ENCODE data around the gene GRIK4. TPM values are rescaled to one million over a fixed set of nuclear protein-coding genes. Genes with fewer than 3 reads are reported as not detected.
A peak's percentile ranks its signal among the peaks of the same experiment; 100 is the strongest.

Gene GRIK4
- polyA plus RNA-seq, 1 of the 3 experiments (the other 2 are of a cell fraction) = 0.03 TPM

GRCh38 chr11:120613264-120614226 lies 102.0 kb downstream of the GRIK4 start:
- H3K4me3 ChIP-seq (ENCODE audit: low read depth in 2 of 2, low read length in 1 of 2) = no peak overlapping the region
- H3K9ac ChIP-seq = no peak overlapping the region
- H2AFZ ChIP-seq (ENCODE audit: low read depth) = no peak overlapping the region
- peaks cover 0 to 13% of the 10 kb centered on the region in 2 experiments; a peak in 1 of 4 replicates for H3K4me1 ChIP-seq (ENCODE audit: control insufficient read depth in 1 of 2, insufficient read depth in 2 of 2, low read depth in 1 of 2, low read length in 1 of 2)
- no peak overlapping the region for H3K27ac ChIP-seq (ENCODE audit: low read depth in 2 of 2, low read length in 1 of 2)
- H3F3A ChIP-seq (replicated peaks; ENCODE audit: insufficient read depth) = no peaks in the 10 kb centered on the region
- H3K79me2 ChIP-seq (ENCODE audit: insufficient read depth) = no peaks in the 10 kb centered on the region
- ChIA-PET CTCF (interaction anchor here (0.6 to 1.0 kb wide), 4 partner anchors 71 to 188 kb away, joined by 3 to 4 read pairs (median 3); partner anchors contain the start of gene GRIK4), POLR2A (no interaction called here)
- no peaks in the 10 kb centered on the region for H3K9me3 ChIP-seq
- no peaks in the 10 kb centered on the region for H3K36me3 ChIP-seq (replicated peaks in 1 of 2; ENCODE audit: control insufficient read depth in 1 of 2, insufficient read depth in 2 of 2, low read length in 1 of 2)
- H3K9me2 ChIP-seq = no peaks in the 10 kb centered on the region
- no peak for DNase-seq
- WGBS (ENCODE audit: low lambda C conversion rate) = 45% methylated on average over 6 of the region's 6 CpGs
- no peaks in the 10 kb centered on the region for H3K27me3 ChIP-seq (ENCODE audit: insufficient read depth)
- TF ChIP-seq GATA2 (CRISPR knock-in tag; IDR thresholded peaks at IDR 0.05) (peak; percentile 79), IRF3 (IDR thresholded peaks at IDR 0.05; ENCODE audit: low read depth, low read length) (no peak)
- no peak overlapping the region for H3K4me2 ChIP-seq
- no peaks in the 10 kb centered on the region for H4K20me1 ChIP-seq (ENCODE audit: insufficient read depth)

DNA sequence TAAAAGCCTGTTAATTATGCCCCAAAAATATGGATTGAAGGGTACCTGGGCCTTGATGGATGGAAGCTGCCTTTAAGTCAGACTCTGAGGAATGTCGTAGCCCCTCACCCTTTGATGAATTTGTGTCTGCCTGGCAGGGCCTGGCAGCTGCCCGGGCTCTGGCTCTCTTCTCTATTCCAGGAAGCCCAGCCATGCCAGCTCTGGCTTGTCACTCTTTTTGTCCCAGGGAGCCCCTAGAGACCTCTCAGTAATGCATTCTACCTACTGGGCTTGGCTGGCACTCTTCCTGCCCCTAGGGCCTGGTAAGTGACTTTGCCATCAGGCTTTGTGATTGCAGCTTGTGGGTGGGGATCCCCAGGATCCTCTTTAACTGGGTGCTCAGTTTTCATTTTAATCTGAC lies 103.8 kb downstream of the GRIK4 start:
- POLR2A ChIA-PET = no interaction called here
- no peaks in the 10 kb centered on the region for H3K9me2 ChIP-seq

DNA sequence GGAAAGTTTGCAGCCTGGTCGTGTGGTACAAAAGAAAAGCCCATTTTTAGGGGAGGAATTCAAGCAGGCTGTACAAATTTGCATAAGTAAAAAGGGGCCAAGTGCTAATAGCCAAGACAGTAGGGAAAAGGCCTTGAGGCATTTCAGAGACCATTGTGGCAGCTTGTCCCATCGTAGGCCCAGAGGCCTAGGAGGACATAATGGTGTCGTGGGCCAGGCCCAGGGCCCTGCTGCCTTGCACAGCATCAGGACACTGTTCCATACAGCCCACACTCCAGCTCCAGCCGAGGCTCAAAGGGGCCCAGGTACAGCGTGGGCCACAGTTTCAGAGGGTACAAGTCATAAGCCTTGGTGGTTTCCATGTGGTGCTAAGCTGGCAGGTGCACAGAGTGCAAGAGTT lies 106.9 kb downstream of the GRIK4 start:
- Histone ChIP-seq H3K27ac (ENCODE audit: low read depth in 2 of 2, low read length in 1 of 2) (no peak overlapping the region), H3K4me2 (no peak overlapping the region), H3K9ac (no peak overlapping the region), H3K36me3 (replicated peaks in 1 of 2; ENCODE audit: control insufficient read depth in 1 of 2, insufficient read depth in 2 of 2, low read length in 1 of 2) (no peaks in the 10 kb centered on the region), H3K9me2 (no peaks in the 10 kb centered on the region), H3K4me1 (ENCODE audit: control insufficient read depth in 1 of 2, insufficient read depth in 2 of 2, low read depth in 1 of 2, low read length in 1 of 2) (peaks cover 0 to 12% of the 10 kb centered on the region in 2 experiments; a peak in 1 of 4 replicates), H3K4me3 (ENCODE audit: low read depth in 2 of 2, low read length in 1 of 2) (no peak overlapping the region; a peak in 1 of 4 replicates), H3K9me3 (no peaks in the 10 kb centered on the region), H3F3A (replicated peaks; ENCODE audit: insufficient read depth) (no peaks in the 10 kb centered on the region), H4K20me1 (ENCODE audit: insufficient read depth) (no peaks in the 10 kb centered on the region), H3K79me2 (ENCODE audit: insufficient read depth) (no peaks in the 10 kb centered on the region), H3K27me3 (ENCODE audit: insufficient read depth) (no peaks in the 10 kb centered on the region), H2AFZ (ENCODE audit: low read depth) (no peak overlapping the region)
- DNase-seq = no peak
- TF ChIP-seq CTCF (IDR thresholded peaks at IDR 0.05) (no peak), GATA2 (CRISPR knock-in tag; IDR thresholded peaks at IDR 0.05) (no peak), ELF1 (IDR thresholded peaks at IDR 0.05) (no peak), MEF2A (IDR thresholded peaks at IDR 0.05; ENCODE audit: borderline replicate concordance, low read depth) (no peak)
- 14% methylated on average over 5 of the region's 5 CpGs for WGBS (ENCODE audit: low lambda C conversion rate)
- POLR2A ChIA-PET = no interaction called here
- CTCF ChIA-PET = interaction anchor here (1.3 kb wide), 1 partner anchor 107 kb away, joined by 4 read pairs; the partner anchor contains the start of gene GRIK4

More for the DNA sequence above, 103.8 kb downstream of the GRIK4 start:
- TF ChIP-seq SIN3A (IDR thresholded peaks at IDR 0.05; ENCODE audit: borderline replicate concordance, low read depth, low read length) (no peak), GABPA (IDR thresholded peaks at IDR 0.05; ENCODE audit: low read depth) (no peak), TEAD4 (IDR thresholded peaks at IDR 0.05; ENCODE audit: borderline replicate concordance, insufficient read depth) (no peak)
- WGBS (ENCODE audit: low lambda C conversion rate) = 20% methylated on average over 1 of the region's 2 CpGs
- Histone ChIP-seq H3K4me1 (ENCODE audit: control insufficient read depth in 1 of 2, insufficient read depth in 2 of 2, low read depth in 1 of 2, low read length in 1 of 2) (peaks cover 0 to 13% of the 10 kb centered on the region in 2 experiments; a peak in 1 of 4 replicates), H3K36me3 (replicated peaks in 1 of 2; ENCODE audit: control insufficient read depth in 1 of 2, insufficient read depth in 2 of 2, low read length in 1 of 2) (no peaks in the 10 kb centered on the region), H3K27me3 (ENCODE audit: insufficient read depth) (no peaks in the 10 kb centered on the region), H2AFZ (ENCODE audit: low read depth) (no peak overlapping the region), H3F3A (replicated peaks; ENCODE audit: insufficient read depth) (no peaks in the 10 kb centered on the region), H3K79me2 (ENCODE audit: insufficient read depth) (no peaks in the 10 kb centered on the region), H3K9me3 (no peaks in the 10 kb centered on the region), H4K20me1 (ENCODE audit: insufficient read depth) (no peaks in the 10 kb centered on the region), H3K9ac (no peak overlapping the region), H3K27ac (ENCODE audit: low read depth in 2 of 2, low read length in 1 of 2) (no peak overlapping the region), H3K4me2 (no peak overlapping the region), H3K4me3 (ENCODE audit: low read depth in 2 of 2, low read length in 1 of 2) (no peak overlapping the region)
- no peak for DNase-seq
- CTCF ChIA-PET = interaction anchor here (0.6 to 2.9 kb wide), 4 partner anchors 38 to 314 kb away, joined by 3 to 12 read pairs (median 4); partner anchors contain the start of gene GRIK4

Measured in SK-N-SH (cell line).